Ishikawa (cell line): ENCODE results near the gene YPEL2.

ENCODE experiments used
- CEBPB ChIP-seq: IDR thresholded peaks from 2 replicates; pipeline ENCODE4 v1.6.1; 2012
- CREB1 ChIP-seq: IDR thresholded peaks from 2 replicates; pipeline ENCODE4 v1.6.1; 2012; ENCODE audit warnings: low read depth
- EGR1 ChIP-seq: IDR thresholded peaks from 2 replicates; pipeline ENCODE4 v1.6.1; 2012
- EP300 ChIP-seq: IDR thresholded peaks from 2 replicates; pipeline ENCODE4 v1.6.1; 2012; ENCODE audit warnings: borderline replicate concordance
- FOXM1 ChIP-seq: IDR thresholded peaks from 2 replicates; pipeline ENCODE4 v1.6.1; 2012; ENCODE audit warnings: low read depth, borderline replicate concordance
- MAX ChIP-seq: IDR thresholded peaks from 2 replicates; pipeline ENCODE4 v1.6.1; 2012
- NFIC ChIP-seq: IDR thresholded peaks from 2 replicates; pipeline ENCODE4 v1.6.1; 2012
- RAD21 ChIP-seq: IDR thresholded peaks from 2 replicates; pipeline ENCODE4 v1.6.1; 2012; ENCODE audit warnings: low read depth
- TAF1 ChIP-seq: IDR thresholded peaks from 2 replicates; pipeline ENCODE4 v1.6.1; 2012; ENCODE audit warnings: low read depth, mild to moderate bottlenecking
- TCF12 ChIP-seq: IDR thresholded peaks from 2 replicates; pipeline ENCODE4 v1.6.1; 2012; ENCODE audit warnings: low read depth
- TEAD4 ChIP-seq: IDR thresholded peaks from 2 replicates; pipeline ENCODE4 v1.6.1; 2012
- USF1 ChIP-seq: IDR thresholded peaks from 2 replicates; pipeline ENCODE4 v1.6.1; 2012
- YY1 ChIP-seq: IDR thresholded peaks from 2 replicates; pipeline ENCODE4 v1.6.1; 2012; ENCODE audit warnings: low read depth
- ZBTB7A ChIP-seq: IDR thresholded peaks from 2 replicates; pipeline ENCODE4 v1.6.1; 2012; ENCODE audit warnings: low read depth
- TF ChIP-seq, protein P1 (sequence below): IDR thresholded peaks from 2 replicates; pipeline ENCODE4 v1.6.1; 2012; ENCODE audit warnings: low read depth, mild to moderate bottlenecking

The YPEL2 gene

GRCh38 chr17:59397316-59398073 lies 66.0 kb downstream of the YPEL2 start:
- TF ChIP-seq EGR1 (no peak), YY1 (no peak), TEAD4 (no peak), MAX (no peak), FOXM1 (no peak)
- TF ChIP-seq, protein P1, sequence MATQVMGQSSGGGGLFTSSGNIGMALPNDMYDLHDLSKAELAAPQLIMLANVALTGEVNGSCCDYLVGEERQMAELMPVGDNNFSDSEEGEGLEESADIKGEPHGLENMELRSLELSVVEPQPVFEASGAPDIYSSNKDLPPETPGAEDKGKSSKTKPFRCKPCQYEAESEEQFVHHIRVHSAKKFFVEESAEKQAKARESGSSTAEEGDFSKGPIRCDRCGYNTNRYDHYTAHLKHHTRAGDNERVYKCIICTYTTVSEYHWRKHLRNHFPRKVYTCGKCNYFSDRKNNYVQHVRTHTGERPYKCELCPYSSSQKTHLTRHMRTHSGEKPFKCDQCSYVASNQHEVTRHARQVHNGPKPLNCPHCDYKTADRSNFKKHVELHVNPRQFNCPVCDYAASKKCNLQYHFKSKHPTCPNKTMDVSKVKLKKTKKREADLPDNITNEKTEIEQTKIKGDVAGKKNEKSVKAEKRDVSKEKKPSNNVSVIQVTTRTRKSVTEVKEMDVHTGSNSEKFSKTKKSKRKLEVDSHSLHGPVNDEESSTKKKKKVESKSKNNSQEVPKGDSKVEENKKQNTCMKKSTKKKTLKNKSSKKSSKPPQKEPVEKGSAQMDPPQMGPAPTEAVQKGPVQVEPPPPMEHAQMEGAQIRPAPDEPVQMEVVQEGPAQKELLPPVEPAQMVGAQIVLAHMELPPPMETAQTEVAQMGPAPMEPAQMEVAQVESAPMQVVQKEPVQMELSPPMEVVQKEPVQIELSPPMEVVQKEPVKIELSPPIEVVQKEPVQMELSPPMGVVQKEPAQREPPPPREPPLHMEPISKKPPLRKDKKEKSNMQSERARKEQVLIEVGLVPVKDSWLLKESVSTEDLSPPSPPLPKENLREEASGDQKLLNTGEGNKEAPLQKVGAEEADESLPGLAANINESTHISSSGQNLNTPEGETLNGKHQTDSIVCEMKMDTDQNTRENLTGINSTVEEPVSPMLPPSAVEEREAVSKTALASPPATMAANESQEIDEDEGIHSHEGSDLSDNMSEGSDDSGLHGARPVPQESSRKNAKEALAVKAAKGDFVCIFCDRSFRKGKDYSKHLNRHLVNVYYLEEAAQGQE: no peak

DNA sequence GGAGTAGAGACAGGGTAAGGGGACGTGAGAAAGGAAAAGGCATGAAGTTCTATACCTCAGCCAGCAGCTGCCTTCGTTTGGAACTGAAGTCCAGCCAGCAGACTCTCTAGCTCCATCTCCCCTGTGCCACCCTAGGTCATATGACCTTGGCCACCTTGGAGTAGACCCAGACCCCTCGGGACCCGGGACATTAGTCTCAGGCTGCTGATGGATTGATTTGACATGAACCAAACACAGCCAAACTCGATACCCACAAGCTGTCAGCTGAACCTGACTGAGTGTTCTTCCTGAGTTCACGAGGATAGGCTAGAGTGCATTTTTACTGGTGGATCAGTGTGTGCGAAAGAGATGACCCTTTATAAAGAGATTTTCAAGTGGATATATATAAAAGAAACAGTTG lies 68.5 kb downstream of the YPEL2 start:
- TF ChIP-seq CREB1 (no peak), FOXM1 (no peak), USF1 (no peak), CEBPB (no peak), RAD21 (no peak), ZBTB7A (no peak), EP300 (no peak)

DNA sequence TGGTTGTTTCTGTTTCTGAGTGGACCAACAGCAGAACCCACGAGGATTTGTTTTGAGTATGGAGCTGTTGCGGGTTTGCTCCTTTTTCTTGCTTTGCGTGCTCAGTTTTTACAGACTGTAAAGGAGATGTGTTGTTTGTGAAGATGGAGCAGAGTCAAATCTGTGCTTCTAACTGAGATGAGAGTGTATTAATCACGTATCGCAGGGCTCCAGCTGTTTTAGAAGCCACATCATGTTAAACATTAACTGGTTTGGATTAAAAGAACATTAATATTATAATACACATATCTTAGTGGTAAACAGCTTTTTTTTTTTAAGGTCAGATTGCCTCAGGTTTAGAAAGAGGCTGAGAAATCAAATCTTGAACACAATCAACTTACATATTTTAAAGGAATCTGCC lies 69.4 kb downstream of the YPEL2 start:
- TF ChIP-seq ZBTB7A (no peak), RAD21 (no peak), EP300 (no peak), CREB1 (no peak), TCF12 (no peak), USF1 (no peak), TEAD4 (no peak), FOXM1 (no peak), NFIC (no peak), TAF1 (no peak), MAX (no peak), EGR1 (no peak), YY1 (no peak), CEBPB (no peak)
- TF ChIP-seq, protein P1: no peak

DNA sequence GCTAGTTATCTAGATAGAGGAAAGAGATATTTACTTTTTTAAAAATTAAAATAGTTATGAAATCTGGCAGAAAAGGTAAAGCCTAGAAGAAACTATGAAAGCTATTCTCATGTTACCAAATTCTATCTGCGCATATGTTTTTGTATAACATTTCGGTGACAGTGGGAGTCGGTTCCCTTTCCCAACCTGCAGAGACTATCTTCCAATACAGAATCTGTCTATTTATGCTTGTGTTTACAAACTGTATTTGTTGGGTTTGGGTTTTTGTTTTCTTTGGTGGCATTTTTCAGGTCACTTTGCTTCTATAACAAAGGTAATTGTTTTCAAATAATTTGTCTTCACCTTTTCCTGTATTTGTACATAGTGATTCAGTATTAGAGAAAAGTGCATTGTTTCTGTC lies 69.8 kb downstream of the YPEL2 start:
- no peak for TF ChIP-seq ZBTB7A
- TF ChIP-seq, protein P1: no peak
- no peak for TF ChIP-seq YY1
- no peak for TF ChIP-seq EGR1
- no peak for TF ChIP-seq TAF1
- no peak for TF ChIP-seq MAX
- no peak for TF ChIP-seq RAD21
- no peak for TF ChIP-seq FOXM1
- no peak for TF ChIP-seq CREB1
- TF ChIP-seq CEBPB: no peak
- TF ChIP-seq TEAD4: no peak
- no peak for TF ChIP-seq TCF12
- TF ChIP-seq EP300: no peak
- TF ChIP-seq NFIC: no peak
